Stomach (tissue), 9 donors: ENCODE measurements around the gene RUNX1. TPM values are rescaled to one million over a fixed set of nuclear protein-coding genes. Genes with fewer than 3 reads are reported as not detected.

Experiments used
- DNase-seq, 2 donors: peaks; one replicate each; pipeline versions ENCODE4 v3.0.0 to v3.0.0-alpha.2; 2013 to 2019
- H3K27ac ChIP-seq, 5 donors: fragments of 200-600 bp in 4 of 5; sonication (generic) in 4 of 5; one replicate each; pipeline ENCODE4 v1.5.1; 2013 to 2019; ENCODE audit warnings: mild to moderate bottlenecking in 1 of 5, moderate library complexity in 1 of 5
- H3K27me3 ChIP-seq, 3 donors: fragments of 200-600 bp; sonication (generic); one replicate each; pipeline ENCODE4 v1.5.1; 2017 to 2019; ENCODE audit warnings: mixed run types in 1 of 3
- H3K36me3 ChIP-seq, 4 donors: fragments of 200-600 bp; sonication (generic); 1 replicate in 3 of 4; 2 replicates in 1 of 4; pipeline ENCODE4 v1.5.1; 2016 to 2019
- H3K4me1 ChIP-seq, 4 donors: fragments of 200-600 bp; sonication (generic); one replicate each; pipeline ENCODE4 v1.5.1; 2016 to 2019
- H3K4me3 ChIP-seq, 4 donors: fragments of 200-600 bp; sonication (generic) in 3 of 4; one replicate each; pipeline ENCODE4 v1.5.1; 2016 to 2019; ENCODE audit warnings: mild to moderate bottlenecking in 1 of 4
- H3K9me3 ChIP-seq, 4 donors: fragments of 200-600 bp; sonication (generic); one replicate each; pipeline ENCODE4 v1.5.1; 2016 to 2019
- CTCF ChIP-seq, 7 experiments: fragments of 450-650 bp in 4 of 7; fragments of 200-600 bp in 3 of 7; sonication (generic) in 3 of 7; IDR thresholded peaks; one replicate each; pipeline ENCODE4 v1.5.1; 2016 to 2019; ENCODE audit warnings: antibody characterized with exemption in 7 of 7, control low read depth in 2 of 7, mild to moderate bottlenecking in 1 of 7
- EP300 ChIP-seq: sonication (generic); formaldehyde crosslinking; IDR thresholded peaks from one replicate; pipeline ENCODE4 v1.6.1; 2017; ENCODE audit warnings: antibody characterized with exemption
- POLR2A ChIP-seq, 4 donors: fragments of 450-650 bp; IDR thresholded peaks; one replicate each; pipeline ENCODE4 v1.6.1; 2016; ENCODE audit warnings: antibody characterized with exemption in 4 of 4, control low read depth in 2 of 4, mild to moderate bottlenecking in 1 of 4, moderate library complexity in 1 of 4
- POLR2AphosphoS5 ChIP-seq, 3 donors: sonication (generic); formaldehyde crosslinking; IDR thresholded peaks; one replicate each; pipeline ENCODE4 v1.6.1; 2016; ENCODE audit warnings: antibody characterized with exemption in 3 of 3
- WGBS, 5 donors: extraction: QIAGEN DNeasy Blood & Tissue Kit in 3 of 5; methylation state at CpG; one replicate each; pipeline versions ENCODE4 v1.1.5 to v1.1.7; 2013 to 2018; 5-methylcytosine and 5-hydroxymethylcytosine counted together
- intact Hi-C: fragments of 100-400 bp; cut with DNase I; formaldehyde crosslinking; loops from one replicate; pipeline ENCODE4 v1.15.1; 2023; ENCODE audit warnings: low total_unique reads
- polyA plus RNA-seq, 3 donors: library from polyadenylated mRNA; stranded (reverse); fragments of 200-250 nt; gene quantifications; one replicate each; pipeline ENCODE4 v1.2.3, GENCODE V29; 2013
- total RNA-seq, 5 donors: library from RNA; depleted of rRNA; stranded (reverse); fragments of >200 nt; gene quantifications; one replicate each; pipeline versions ENCODE4 v1.1.0 to v1.2.3, GENCODE V29; 2014 to 2016
- donor health status: healthy with polysubstance abuse.
- donor health status: Bipolar disorder and iron deficiency.
- donor health status: healthy.

RUNX1 gene
- total and polyA plus RNA-seq, 8 donors, result 8.0 to 213 (median 40.0) TPM

- Histone ChIP-seq H3K4me1 (peaks cover 10 to 55% (median 26%) of the 10 kb centered on the region in 4 donors), H3K9me3 (no peaks in the 10 kb centered on the region), H3K27me3 (peaks cover 0 to 33% (median 6%) of the 10 kb centered on the region in 3 donors), H3K36me3 (peaks cover 0 to 6% (median 2%) of the 10 kb centered on the region in 4 donors), H3K27ac (peak overlapping the region; percentile 90 to 98 (median 94)), H3K4me3 (peak overlapping the region; percentile 58 to 73 (median 72))
- 17 to 42% (median 26%) methylated on average over 6 of the region's 6 CpGs for WGBS, 5 donors
- peak in 1 of 2 donors; percentile 43 for DNase-seq
- intact Hi-C loops, result no loop called here
- no peak for TF ChIP-seq POLR2A (IDR thresholded peaks at IDR 0.05)
- no peak for TF ChIP-seq EP300
- TF ChIP-seq CTCF (IDR thresholded peaks at IDR 0.05), result no peak
- no peak for TF ChIP-seq POLR2AphosphoS5 (IDR thresholded peaks at IDR 0.05)
These were observed 164.0 kb downstream of the RUNX1 start for GRCh38 chr21:34885125-34885524.

- DNase-seq, result no peak
- peaks cover 0 to 12% (median 6%) of the 10 kb centered on the region in 4 donors for H3K36me3 ChIP-seq
- peak overlapping the region; percentile 81 to 98 (median 94) for H3K27ac ChIP-seq
- TF ChIP-seq EP300, result no peak
- no peak for TF ChIP-seq CTCF (IDR thresholded peaks at IDR 0.05)
- TF ChIP-seq POLR2AphosphoS5 (IDR thresholded peaks at IDR 0.05), result no peak
- TF ChIP-seq POLR2A (IDR thresholded peaks at IDR 0.05), result no peak
- H3K4me1 ChIP-seq, result peaks cover 10 to 61% (median 26%) of the 10 kb centered on the region in 4 donors
- H3K27me3 ChIP-seq, result peaks cover 0 to 31% (median 6%) of the 10 kb centered on the region in 3 donors
- 25 to 54% (median 32%) methylated on average over 3 of the region's 3 CpGs for WGBS, 5 donors
- intact Hi-C loops, result no loop called here
- no peaks in the 10 kb centered on the region for H3K9me3 ChIP-seq
- H3K4me3 ChIP-seq, result peak overlapping the region; percentile 58 to 73 (median 72)
These were observed 164.7 kb downstream of the RUNX1 start for GRCh38 chr21:34884346-34884929.

DNA sequence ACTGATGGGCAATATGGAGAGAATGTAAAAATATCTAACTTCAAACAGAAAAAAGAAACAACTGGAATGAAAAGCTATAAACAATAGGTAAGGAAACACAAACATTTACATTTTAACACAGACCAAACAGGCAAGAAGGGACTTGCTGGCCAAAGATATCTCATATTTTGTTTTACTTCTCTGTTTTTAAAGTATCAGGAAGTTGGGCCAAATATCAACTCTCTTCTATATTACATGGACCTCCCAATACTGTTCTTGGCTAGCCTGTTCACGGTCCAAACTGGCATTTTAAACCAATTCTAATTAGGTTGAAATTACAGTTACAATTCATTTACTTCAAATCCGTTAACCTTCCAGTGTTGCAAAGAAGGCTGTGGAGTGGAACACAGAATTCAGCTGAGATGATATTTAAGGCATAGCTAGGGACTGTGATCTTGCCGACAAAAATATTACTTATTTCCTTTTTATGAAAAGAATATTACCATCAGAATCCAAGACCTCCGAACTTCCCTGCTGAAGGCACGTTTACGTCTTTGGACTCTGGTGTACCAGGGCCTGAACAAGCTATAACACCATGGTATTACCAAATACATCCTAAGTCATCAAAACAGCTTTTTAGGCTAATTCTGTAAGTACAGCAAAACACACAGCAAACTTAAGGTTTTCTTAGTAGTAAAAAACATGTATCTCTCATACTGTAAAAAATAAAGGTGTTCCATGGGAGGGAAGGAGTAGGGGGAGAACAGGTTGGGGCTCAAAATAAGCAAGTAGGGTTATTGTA, 165.4 kb downstream of the RUNX1 start:
- peaks cover 10 to 69% (median 25%) of the 10 kb centered on the region in 4 donors for H3K4me1 ChIP-seq
- TF ChIP-seq EP300, result no peak
- no peak for TF ChIP-seq POLR2A (IDR thresholded peaks at IDR 0.05)
- no peak for TF ChIP-seq CTCF (IDR thresholded peaks at IDR 0.05)
- TF ChIP-seq POLR2AphosphoS5 (IDR thresholded peaks at IDR 0.05), result no peak
- H3K27me3 ChIP-seq, result peaks cover 0 to 31% (median 6%) of the 10 kb centered on the region in 3 donors
- intact Hi-C loops, result no loop called here
- H3K36me3 ChIP-seq, result peaks cover 0 to 13% (median 6%) of the 10 kb centered on the region in 4 donors
- DNase-seq, result no peak
- 25 to 52% (median 33%) methylated on average over 6 of the region's 6 CpGs for WGBS, 5 donors
- peak overlapping the region; percentile 58 to 73 (median 72) for H3K4me3 ChIP-seq
- H3K9me3 ChIP-seq, result no peaks in the 10 kb centered on the region
- peak overlapping the region; percentile 64 to 98 (median 94) for H3K27ac ChIP-seq

DNA sequence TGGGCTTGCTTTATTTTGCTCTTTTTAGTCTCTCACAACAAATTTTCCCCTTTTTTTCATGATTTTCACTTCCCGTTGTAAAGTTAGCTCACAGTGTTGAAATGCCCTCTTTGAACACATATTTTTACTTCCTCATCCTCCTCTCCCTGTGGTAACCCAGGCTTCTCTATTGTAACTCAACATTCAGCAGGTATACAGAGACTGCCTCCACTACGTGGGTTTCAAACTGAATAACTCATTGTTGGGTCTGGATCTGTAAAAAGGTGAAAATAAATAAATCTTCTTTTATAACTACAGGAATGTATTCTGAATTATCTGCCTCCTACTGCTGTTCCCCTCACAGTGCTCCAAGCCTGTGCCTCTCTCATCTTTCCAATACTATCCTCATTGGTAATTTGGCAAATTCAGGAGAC, 166.4 kb downstream of the RUNX1 start:
- peaks cover 10 to 69% (median 23%) of the 10 kb centered on the region in 4 donors for H3K4me1 ChIP-seq
- peak overlapping the region in 4 of 5 donors; percentile 91 to 98 (median 96) for H3K27ac ChIP-seq
- 25 to 54% (median 31%) methylated on average over 2 of the region's 2 CpGs for WGBS, 5 donors
- peak overlapping the region; percentile 3 to 73 (median 66) for H3K4me3 ChIP-seq
- TF ChIP-seq POLR2AphosphoS5 (IDR thresholded peaks at IDR 0.05) (no peak), CTCF (IDR thresholded peaks at IDR 0.05) (no peak)
- DNase-seq, result peak in 1 of 2 donors; percentile 36
- H3K9me3 ChIP-seq, result no peaks in the 10 kb centered on the region
- H3K27me3 ChIP-seq, result peaks cover 0 to 31% (median 6%) of the 10 kb centered on the region in 3 donors
- peaks cover 0 to 13% (median 6%) of the 10 kb centered on the region in 4 donors for H3K36me3 ChIP-seq
- intact Hi-C loops, result no loop called here
